ENCODE measurements around the gene MRPS30.
"Not testable (repeated sequence)": the region's sequence is repeated elsewhere in the genome, so short reads cannot be mapped to it uniquely, and the experiment has no call there.

The MRPS30 gene

GRCh38 chr5:44824662-44825061 lies 15.9 kb downstream of the MRPS30 start:
- DNase-seq: not testable (repeated sequence)

GRCh38 chr5:44827681-44828080 lies 18.9 kb downstream of the MRPS30 start:
- no peak for DNase-seq

GRCh38 chr5:44828719-44829118 lies 20.0 kb downstream of the MRPS30 start:
- DNase-seq: no peak

GRCh38 chr5:44830951-44831350 lies 22.2 kb downstream of the MRPS30 start:
- DNase-seq: no peak

GRCh38 chr5:44833249-44833648 lies 24.5 kb downstream of the MRPS30 start:
- DNase-seq: no peak

- no peak for DNase-seq
Observed at GRCh38 chr5:44835693-44836092, 26.9 kb downstream of the MRPS30 start.

- DNase-seq: no peak
Observed at GRCh38 chr5:44839018-44839681, 30.4 kb downstream of the MRPS30 start.

GRCh38 chr5:44842496-44843282 lies 33.9 kb downstream of the MRPS30 start:
- no peak for DNase-seq

- no peak for DNase-seq
Observed at GRCh38 chr5:44844744-44845143, 36.0 kb downstream of the MRPS30 start.

GRCh38 chr5:44845777-44846176 lies 37.0 kb downstream of the MRPS30 start:
- DNase-seq: peak; percentile 89

- DNase-seq: no peak
Observed at GRCh38 chr5:44847206-44847852, 38.6 kb downstream of the MRPS30 start.

GRCh38 chr5:44860267-44860666 lies 51.5 kb downstream of the MRPS30 start:
- no peak for DNase-seq

GRCh38 chr5:44862808-44863207 lies 54.1 kb downstream of the MRPS30 start:
- DNase-seq: peak; percentile 31

Data from NCI-H1436 (cell line).